GM12878 (cell line): ENCODE data around the gene ERC2. TPM values are rescaled to one million over a fixed set of nuclear protein-coding genes. Genes with fewer than 3 reads are reported as not detected.

Source experiments
- ATAC-seq: fragments of 200-7000 bp; cut with Tn5 transposase; 3 replicates; pipeline ENCODE4 v1.9.1; 2020; ENCODE audit warnings: mild to moderate bottlenecking, moderate library complexity
- BruUV-seq: library from RNA; stranded (reverse); fragments of 400-500 nt; replicated peaks from 2 replicates; lab custom pipeline; 2021; lab: Mats Ljungman, UMichigan
- CTCF ChIA-PET: fragments of 300-600 bp; sonication (Branson Sonifier 250); formaldehyde crosslinking; extraction: SDS; loops from one replicate; lab custom pipeline; 2021; ENCODE audit warnings: inconsistent platforms; lab: Yijun Ruan, JAX
- POLR2A ChIA-PET: fragments of 350-600 bp; formaldehyde crosslinking; extraction: SDS; loops from one replicate; lab custom pipeline; 2021; ENCODE audit warnings: inconsistent platforms; lab: Charles Lee
- RAD21 ChIA-PET: fragments of 300-600 bp; sonication (Branson Sonifier 250); formaldehyde crosslinking; loops from one replicate; lab custom pipeline; 2023; ENCODE audit warnings: antibody characterized with exemption; ENCODE audit not compliant: unreplicated experiment; lab: Charles Lee
- SMC1A ChIA-PET: fragments of 300-600 bp; sonication (Branson Sonifier 250); formaldehyde crosslinking; loops from one replicate; lab custom pipeline; 2023; ENCODE audit not compliant: unreplicated experiment, uncharacterized antibody; lab: Charles Lee
- DNase-seq: peaks from one replicate; pipeline ENCODE4 v3.0.0-alpha.2; 2011; ENCODE audit warnings: low read depth, low spot score
- FAIRE-seq: peaks from 3 replicates; lab custom pipeline; 2011; peaks lifted over from hg19 to GRCh38; lab: Jason Lieb, UNC
- H2AFZ ChIP-seq: 2 replicates; pipeline ENCODE4 v1.6.0; 2011; ENCODE audit warnings: low read depth, low read length, control low read depth; ENCODE audit not compliant: control insufficient read depth
- H3K27ac ChIP-seq: 2 replicates; pipeline ENCODE4 v1.5.1; 2011; ENCODE audit warnings: control low read depth; ENCODE audit not compliant: control insufficient read depth, insufficient read depth
- H3K27me3 ChIP-seq, 2 experiments: replicated peaks in 1 of 2; 2 replicates each; pipeline versions ENCODE4 v1.6.0 to v1.6.1; 2011; ENCODE audit warnings: low read length in 1 of 2; ENCODE audit not compliant: control insufficient read depth in 2 of 2, insufficient read depth in 2 of 2
- H3K36me3 ChIP-seq, 2 experiments: 2 replicates each; pipeline ENCODE4 v1.5.1; 2011; ENCODE audit warnings: low read length in 1 of 2; ENCODE audit not compliant: control insufficient read depth in 2 of 2, insufficient read depth in 2 of 2
- H3K4me1 ChIP-seq: 2 replicates; pipeline ENCODE4 v1.6.1; 2011; ENCODE audit warnings: mild to moderate bottlenecking, low read length, moderate library complexity, mixed read lengths; ENCODE audit not compliant: control insufficient read depth, insufficient read depth
- H3K4me2 ChIP-seq: 2 replicates; pipeline ENCODE4 v1.6.0; 2011; ENCODE audit warnings: control low read depth; ENCODE audit not compliant: control insufficient read depth, insufficient read depth
- H3K4me3 ChIP-seq: fragments of 200-600 bp; sonication (generic); 2 replicates; pipeline ENCODE4 v1.5.1; 2016
- H3K79me2 ChIP-seq: 2 replicates; pipeline ENCODE4 v1.6.0; 2011; ENCODE audit warnings: low read length; ENCODE audit not compliant: control insufficient read depth, insufficient read depth
- H3K9ac ChIP-seq: 2 replicates; pipeline ENCODE4 v1.8.0; 2011; ENCODE audit warnings: low read length, control low read depth, mixed read lengths; ENCODE audit not compliant: control insufficient read depth, insufficient read depth
- H3K9me3 ChIP-seq: replicated peaks from 3 replicates; pipeline ENCODE4 v1.5.1; 2011; ENCODE audit warnings: mild to moderate bottlenecking, low read length; ENCODE audit not compliant: control insufficient read depth, insufficient read depth
- H4K20me1 ChIP-seq: 2 replicates; pipeline ENCODE4 v1.6.0; 2011; ENCODE audit not compliant: control insufficient read depth, insufficient read depth
- BCL3 ChIP-seq: IDR thresholded peaks from 2 replicates; pipeline ENCODE4 v1.6.1; 2011; ENCODE audit warnings: borderline replicate concordance, low read depth, mild to moderate bottlenecking, moderate library complexity, low read length; ENCODE audit not compliant: insufficient read depth, poor library complexity, severe bottlenecking
- BCLAF1 ChIP-seq: fragments of 450-650 bp; IDR thresholded peaks from 2 replicates; pipeline ENCODE4 v1.6.1; 2017; ENCODE audit warnings: antibody characterized with exemption, mild to moderate bottlenecking, moderate library complexity
- CBX5 ChIP-seq: sonication (generic); IDR thresholded peaks from 2 replicates; pipeline ENCODE4 v1.6.1; 2016; ENCODE audit warnings: low read depth, moderate library complexity, mild to moderate bottlenecking, inconsistent platforms
- CHD2 ChIP-seq: IDR thresholded peaks from 2 replicates; pipeline ENCODE4 v1.6.1; 2011; ENCODE audit warnings: low read depth, low read length, improper control_type of control experiment, borderline replicate concordance
- CREB1 ChIP-seq: IDR thresholded peaks from 2 replicates; pipeline ENCODE4 v1.6.1; 2012; ENCODE audit warnings: low read depth, mild to moderate bottlenecking, inconsistent platforms
- EGR1 ChIP-seq, 2 experiments: IDR thresholded peaks; 1 replicate in 1 of 2; 2 replicates in 1 of 2; pipeline ENCODE4 v1.6.1; 2011 to 2012; ENCODE audit warnings: low read depth in 2 of 2, low read length in 2 of 2, borderline replicate concordance in 1 of 2, mild to moderate bottlenecking in 1 of 2, moderate library complexity in 1 of 2
- GATAD2B ChIP-seq: fragments of 450-650 bp; conservative IDR thresholded peaks from 2 replicates; pipeline ENCODE4 v1.6.1; 2017; ENCODE audit warnings: low read depth, mild to moderate bottlenecking, moderate library complexity
- JUNB ChIP-seq: IDR thresholded peaks from 2 replicates; pipeline ENCODE4 v1.6.1; 2016; ENCODE audit warnings: antibody characterized with exemption, mild to moderate bottlenecking
- JUND ChIP-seq: IDR thresholded peaks from 2 replicates; pipeline ENCODE4 v1.6.1; 2012; ENCODE audit warnings: low read depth, mild to moderate bottlenecking, low read length, improper control_type of control experiment, moderate library complexity
- RUNX3 ChIP-seq: IDR thresholded peaks from 2 replicates; pipeline ENCODE4 v1.6.1; 2012; ENCODE audit warnings: low read length, inconsistent platforms
- ZNF274 ChIP-seq: IDR thresholded peaks from one replicate; pipeline ENCODE4 v1.8.0; 2011; ENCODE audit not compliant: insufficient read length, insufficient read depth
- WGBS: methylation state at CpG from one replicate; pipeline ENCODE4 v1.1.6; 2016; ENCODE audit warnings: low lambda C conversion rate; ENCODE audit not compliant: insufficient replicate concordance, insufficient coverage; ENCODE audit errors: missing lambda C conversion rate; 5-methylcytosine and 5-hydroxymethylcytosine counted together
- in situ Hi-C: fragments of 300-500 bp; cut with MboI; formaldehyde crosslinking; loops from 9 replicates; pipeline ENCODE4 v1.14.3; 2018; ENCODE audit warnings: mixed read lengths
- intact Hi-C: fragments of 100-400 bp; cut with micrococcal nuclease; formaldehyde crosslinking; loops from one replicate; pipeline ENCODE4 v1.14.2; 2022; ENCODE audit not compliant: unreplicated experiment
- polyA plus RNA-seq, 11 experiments: library from polyadenylated mRNA; depleted of rRNA in 4 of 11; unstranded in 6 of 11; stranded (reverse) in 5 of 11; fragments of >200 nt; fragmentation: Nextera tagmentation in 4 of 11; fragmentation: Illumina TruSeq in 1 of 11; extraction: Ambion mirVana in 4 of 11; extraction: Trizol in 1 of 11; gene quantifications; 1 replicate in 1 of 11; 2 replicates in 10 of 11; pipeline versions ENCODE4 v1.2.1 to v1.2.3, GENCODE V29; 2011 to 2016; ENCODE audit warnings: inconsistent platforms in 2 of 11, missing spikeins in 2 of 11, low read depth in 1 of 11
- total RNA-seq, 4 experiments: library from RNA; depleted of rRNA in 3 of 4; stranded (reverse); fragments of >200 nt in 3 of 4; fragmentation: Illumina TruSeq in 1 of 4; extraction: Trizol in 1 of 4; gene quantifications; 2 replicates each; pipeline versions ENCODE4 v1.2.1 to v1.2.3, GENCODE V29; 2013 to 2021
- TF ChIP-seq, protein P1 (sequence below): IDR thresholded peaks from 2 replicates; pipeline ENCODE4 v1.6.1; 2011; ENCODE audit warnings: low read depth, low read length, improper control_type of control experiment, borderline replicate concordance

The ERC2 gene
- total and polyA plus RNA-seq, 10 of the 15 experiments (the other 5 are each of a cell fraction or from before 2014, with no cell fraction given): 0.06 to 1.4 (median 0.12) TPM; not detected in 3

GRCh38 chr3:55664387-55664786 is 803.9 kb downstream of the ERC2 start:
- TF ChIP-seq RUNX3 (no peak), BCL3 (no peak), CHD2 (no peak), GATAD2B (no peak), ZNF274 (no peak), JUNB (no peak), EGR1 (IDR thresholded peaks at IDR 0.05; ENCODE audit: borderline replicate concordance in 1 of 2, low read depth in 2 of 2, low read length in 2 of 2) (no peak), CREB1 (no peak), CBX5 (no peak), JUND (no peak), BCLAF1 (no peak)
- TF ChIP-seq, protein P1, sequence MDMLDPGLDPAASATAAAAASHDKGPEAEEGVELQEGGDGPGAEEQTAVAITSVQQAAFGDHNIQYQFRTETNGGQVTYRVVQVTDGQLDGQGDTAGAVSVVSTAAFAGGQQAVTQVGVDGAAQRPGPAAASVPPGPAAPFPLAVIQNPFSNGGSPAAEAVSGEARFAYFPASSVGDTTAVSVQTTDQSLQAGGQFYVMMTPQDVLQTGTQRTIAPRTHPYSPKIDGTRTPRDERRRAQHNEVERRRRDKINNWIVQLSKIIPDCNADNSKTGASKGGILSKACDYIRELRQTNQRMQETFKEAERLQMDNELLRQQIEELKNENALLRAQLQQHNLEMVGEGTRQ: no peak
- TF ChIP-seq, all 136 proteins: peak for 0
- Histone ChIP-seq H3K9me3 (no peaks in the 10 kb centered on the region), H3K9ac (no peak overlapping the region), H3K4me1 (peaks cover 19% of the 10 kb centered on the region), H2AFZ (no peak overlapping the region), H3K4me3 (no peak overlapping the region), H3K27ac (no peak overlapping the region), H3K27me3 (no peaks in the 10 kb centered on the region), H3K79me2 (no peaks in the 10 kb centered on the region), H3K4me2 (no peak overlapping the region), H4K20me1 (no peaks in the 10 kb centered on the region), H3K36me3 (no peaks in the 10 kb centered on the region)
- no peak for ATAC-seq
- WGBS: 96% methylated on average over 14 of the region's 14 CpGs
- in situ Hi-C loops: no loop called here
- ChIA-PET POLR2A (no interaction called here), RAD21 (no interaction called here), SMC1A (interaction anchor here (0.6 kb wide), 1 partner anchor 1346 kb away, joined by 6 read pairs; no protein-coding TSS in a partner anchor), CTCF (no interaction called here)
- FAIRE-seq: no peak
- no TSS peak for BruUV-seq
- DNase-seq: no peak
- intact Hi-C loops: no loop called here
